KMS-11 (cell line): ENCODE measurements around the gene NTM.
"Not testable (repeated sequence)": the region's sequence is repeated elsewhere in the genome, so short reads cannot be mapped to it uniquely, and the experiment has no call there.

Experiments used
- H2AFZ ChIP-seq: fragments of 200-600 bp; sonication (generic); 2 replicates; pipeline ENCODE4 v1.6.1; 2016; ENCODE audit warnings: antibody characterized with exemption, mixed run types, low read depth
- H3K27ac ChIP-seq: fragments of 200-600 bp; sonication (generic); 2 replicates; pipeline ENCODE4 v1.6.1; 2016; ENCODE audit warnings: mild to moderate bottlenecking, mixed run types
- H3K27me3 ChIP-seq: fragments of 200-600 bp; sonication (generic); 2 replicates; pipeline ENCODE4 v1.6.1; 2017; ENCODE audit warnings: mild to moderate bottlenecking, low read depth, mixed run types, moderate library complexity; ENCODE audit not compliant: insufficient read depth
- H3K36me3 ChIP-seq: fragments of 200-600 bp; sonication (generic); 2 replicates; pipeline ENCODE4 v1.6.1; 2017; ENCODE audit warnings: mild to moderate bottlenecking, mixed run types; ENCODE audit not compliant: insufficient read depth
- H3K4me1 ChIP-seq: fragments of 200-600 bp; sonication (generic); 2 replicates; pipeline ENCODE4 v1.6.1; 2016; ENCODE audit warnings: mild to moderate bottlenecking, low read depth, mixed run types; ENCODE audit not compliant: poor library complexity, severe bottlenecking
- H3K4me2 ChIP-seq: fragments of 200-600 bp; sonication (generic); 2 replicates; pipeline ENCODE4 v1.7.0; 2016; ENCODE audit warnings: mild to moderate bottlenecking, mixed run types
- H3K4me3 ChIP-seq: fragments of 200-600 bp; sonication (generic); IDR thresholded peaks from 2 replicates; pipeline ENCODE4 v1.6.1; 2017; ENCODE audit warnings: low read depth, low read length, mixed read lengths; ENCODE audit not compliant: insufficient read depth
- H3K79me2 ChIP-seq: fragments of 200-600 bp; sonication (generic); 2 replicates; pipeline ENCODE4 v1.6.1; 2016; ENCODE audit warnings: low read depth, mixed run types; ENCODE audit not compliant: insufficient read depth
- H3K9ac ChIP-seq: fragments of 200-600 bp; sonication (generic); 2 replicates; pipeline ENCODE4 v1.6.1; 2016; ENCODE audit warnings: mild to moderate bottlenecking, mixed run types
- H4K20me1 ChIP-seq: fragments of 200-600 bp; sonication (generic); 2 replicates; pipeline ENCODE4 v1.6.1; 2016; ENCODE audit warnings: mild to moderate bottlenecking, mixed run types; ENCODE audit not compliant: insufficient read depth
- TF ChIP-seq, protein P1 (sequence below): fragments of 200-600 bp; sonication (generic); conservative IDR thresholded peaks from 2 replicates; pipeline ENCODE4 v1.6.1; 2017; ENCODE audit warnings: low read depth, mild to moderate bottlenecking, antibody characterized with exemption, low read length, moderate library complexity, mixed read lengths

NTM gene

GRCh38 chr11:132315696-132316095, 945.3 kb downstream of the NTM start:
- H3K9ac ChIP-seq = no peak overlapping the region
- H2AFZ ChIP-seq = no peak overlapping the region
- peaks cover 10% of the 10 kb centered on the region for H3K4me1 ChIP-seq
- no peak overlapping the region for H3K4me2 ChIP-seq
- H3K36me3 ChIP-seq = no peaks in the 10 kb centered on the region
- no peaks in the 10 kb centered on the region for H3K27me3 ChIP-seq
- no peak overlapping the region for H3K4me3 ChIP-seq
- H4K20me1 ChIP-seq = no peaks in the 10 kb centered on the region
- no peaks in the 10 kb centered on the region for H3K79me2 ChIP-seq
- TF ChIP-seq, protein P1, sequence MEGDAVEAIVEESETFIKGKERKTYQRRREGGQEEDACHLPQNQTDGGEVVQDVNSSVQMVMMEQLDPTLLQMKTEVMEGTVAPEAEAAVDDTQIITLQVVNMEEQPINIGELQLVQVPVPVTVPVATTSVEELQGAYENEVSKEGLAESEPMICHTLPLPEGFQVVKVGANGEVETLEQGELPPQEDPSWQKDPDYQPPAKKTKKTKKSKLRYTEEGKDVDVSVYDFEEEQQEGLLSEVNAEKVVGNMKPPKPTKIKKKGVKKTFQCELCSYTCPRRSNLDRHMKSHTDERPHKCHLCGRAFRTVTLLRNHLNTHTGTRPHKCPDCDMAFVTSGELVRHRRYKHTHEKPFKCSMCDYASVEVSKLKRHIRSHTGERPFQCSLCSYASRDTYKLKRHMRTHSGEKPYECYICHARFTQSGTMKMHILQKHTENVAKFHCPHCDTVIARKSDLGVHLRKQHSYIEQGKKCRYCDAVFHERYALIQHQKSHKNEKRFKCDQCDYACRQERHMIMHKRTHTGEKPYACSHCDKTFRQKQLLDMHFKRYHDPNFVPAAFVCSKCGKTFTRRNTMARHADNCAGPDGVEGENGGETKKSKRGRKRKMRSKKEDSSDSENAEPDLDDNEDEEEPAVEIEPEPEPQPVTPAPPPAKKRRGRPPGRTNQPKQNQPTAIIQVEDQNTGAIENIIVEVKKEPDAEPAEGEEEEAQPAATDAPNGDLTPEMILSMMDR = no peak
- no peak overlapping the region for H3K27ac ChIP-seq

- H3K27ac ChIP-seq = no peak overlapping the region
- H3K4me3 ChIP-seq = no peak overlapping the region
- TF ChIP-seq, protein P1 = no peak
- no peak overlapping the region for H3K4me2 ChIP-seq
- no peaks in the 10 kb centered on the region for H3K79me2 ChIP-seq
- H3K36me3 ChIP-seq = no peaks in the 10 kb centered on the region
- no peaks in the 10 kb centered on the region for H3K4me1 ChIP-seq
- no peaks in the 10 kb centered on the region for H3K27me3 ChIP-seq
- no peaks in the 10 kb centered on the region for H4K20me1 ChIP-seq
- H2AFZ ChIP-seq = no peak overlapping the region
- H3K9ac ChIP-seq = no peak overlapping the region
Observed at GRCh38 chr11:132318421-132319157, 948.2 kb downstream of the NTM start.

DNA sequence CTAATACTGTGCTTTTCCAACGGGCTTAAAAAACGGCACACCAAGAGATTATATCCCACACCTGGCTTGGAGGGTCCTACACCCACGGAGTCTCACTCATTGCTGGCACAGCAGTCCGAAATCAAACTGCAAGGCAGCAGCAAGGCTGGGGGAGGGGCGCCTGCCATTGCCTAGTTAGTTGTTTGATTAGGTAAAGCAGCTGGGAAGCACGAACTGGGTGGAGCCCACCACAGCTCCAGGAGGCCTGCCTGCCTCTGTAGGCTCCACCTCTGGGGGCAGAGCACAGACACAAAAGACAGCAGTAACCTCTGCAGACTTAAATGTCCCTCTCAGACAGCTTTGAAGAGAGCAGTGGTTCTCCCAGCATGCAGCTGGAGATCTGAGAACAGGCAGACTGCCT, 949.0 kb downstream of the NTM start:
- not testable (repeated sequence) for H3K4me3 ChIP-seq, H3K4me1 ChIP-seq, H3K9ac ChIP-seq, H4K20me1 ChIP-seq, H3K27ac ChIP-seq, H3K36me3 ChIP-seq, H3K79me2 ChIP-seq, H2AFZ ChIP-seq, H3K4me2 ChIP-seq, H3K27me3 ChIP-seq

DNA sequence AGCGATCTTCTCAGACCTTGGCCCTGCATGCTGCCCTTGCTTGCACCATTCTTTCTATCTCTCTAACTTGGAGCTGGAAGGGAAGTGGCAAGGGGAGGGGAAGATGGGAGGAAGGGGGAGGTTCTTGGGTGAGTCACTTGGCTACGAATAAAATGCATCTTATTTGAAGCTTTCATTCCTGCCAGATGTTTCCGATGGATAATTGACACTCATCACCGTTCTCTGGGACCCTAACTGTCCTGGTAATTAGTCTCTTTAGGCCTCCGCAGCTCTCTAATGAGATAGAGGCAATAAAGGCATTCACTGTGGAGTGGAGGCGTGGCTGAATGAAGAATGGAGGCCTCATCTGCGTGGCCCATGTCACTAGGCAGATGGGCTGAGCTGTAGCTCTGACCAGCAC, 960.1 kb downstream of the NTM start:
- Histone ChIP-seq H3K4me2 (no peak overlapping the region), H2AFZ (no peak overlapping the region), H3K36me3 (no peaks in the 10 kb centered on the region), H3K4me1 (no peaks in the 10 kb centered on the region), H4K20me1 (no peaks in the 10 kb centered on the region), H3K27me3 (no peaks in the 10 kb centered on the region), H3K79me2 (no peaks in the 10 kb centered on the region), H3K27ac (no peak overlapping the region), H3K4me3 (no peak overlapping the region), H3K9ac (no peak overlapping the region)
- TF ChIP-seq, protein P1 = no peak

DNA sequence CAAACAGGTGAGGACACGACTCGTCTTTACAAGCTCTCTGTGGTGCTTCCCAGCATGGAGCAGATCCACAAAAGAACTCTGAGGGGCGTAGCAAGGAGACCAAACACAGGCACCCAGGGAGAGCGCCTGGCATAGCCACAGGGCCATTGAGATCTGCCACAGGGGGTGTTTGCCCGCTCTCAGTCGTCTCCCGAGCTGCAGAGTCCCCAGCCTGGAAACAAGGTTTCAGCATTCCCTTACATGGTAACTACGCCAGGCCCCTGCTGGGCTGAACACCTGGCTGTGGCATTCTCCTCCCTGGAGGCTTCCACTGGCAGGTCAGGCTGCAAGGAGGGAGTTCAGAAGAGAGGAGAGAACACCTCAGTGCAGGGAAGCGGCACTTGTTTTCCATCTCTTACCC, 962.1 kb downstream of the NTM start:
- Histone ChIP-seq H3K36me3 (no peaks in the 10 kb centered on the region), H3K4me1 (peaks cover 7% of the 10 kb centered on the region), H3K27ac (no peak overlapping the region), H3K9ac (no peak overlapping the region), H2AFZ (no peak overlapping the region), H3K27me3 (no peaks in the 10 kb centered on the region), H4K20me1 (no peaks in the 10 kb centered on the region), H3K4me3 (no peak overlapping the region), H3K79me2 (no peaks in the 10 kb centered on the region), H3K4me2 (no peak overlapping the region)
- TF ChIP-seq, protein P1 = no peak
